Stimulated activated CD4-positive, alpha-beta T cell treated with anti-CD3 and anti-CD28 coated beads, Interleukin-4, amount 100 ng/mL, for 1 hour (primary cell): ENCODE measurements around the gene PRKAR1B.

Experiments used
- DNase-seq: peaks from one replicate; pipeline ENCODE4 v3.0.0-alpha.2; 2020

The PRKAR1B gene

DNA sequence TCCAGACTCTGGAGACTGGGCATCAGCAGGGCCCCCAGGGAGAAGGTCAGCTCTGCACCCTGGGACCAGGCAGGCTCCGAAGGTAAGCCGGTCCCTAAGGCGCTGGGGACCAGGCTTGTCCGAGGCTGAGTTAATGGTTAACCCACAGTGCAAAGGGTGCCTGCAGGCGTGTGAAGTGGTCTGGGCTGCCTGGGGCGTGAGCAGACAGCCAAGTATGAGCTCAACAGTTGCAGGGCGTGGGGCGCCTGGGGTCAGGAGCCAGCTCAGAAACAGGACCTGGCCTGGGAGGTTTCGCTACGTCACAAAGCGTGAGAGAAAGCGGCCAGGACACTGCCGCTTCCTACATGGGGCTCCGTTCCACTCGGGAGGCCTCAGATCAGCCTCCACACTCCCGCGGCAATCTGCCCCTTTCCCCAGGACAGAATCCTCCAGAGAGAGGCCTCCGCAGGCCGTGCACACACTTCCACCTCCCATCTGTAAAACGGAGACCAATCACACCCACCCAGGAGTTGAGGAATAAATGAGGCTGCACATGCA is 223.4 kb downstream of the PRKAR1B start:
- no peak for DNase-seq

- no peak for DNase-seq
These were observed 224.8 kb downstream of the PRKAR1B start for GRCh38 chr7:502296-502695.

DNA sequence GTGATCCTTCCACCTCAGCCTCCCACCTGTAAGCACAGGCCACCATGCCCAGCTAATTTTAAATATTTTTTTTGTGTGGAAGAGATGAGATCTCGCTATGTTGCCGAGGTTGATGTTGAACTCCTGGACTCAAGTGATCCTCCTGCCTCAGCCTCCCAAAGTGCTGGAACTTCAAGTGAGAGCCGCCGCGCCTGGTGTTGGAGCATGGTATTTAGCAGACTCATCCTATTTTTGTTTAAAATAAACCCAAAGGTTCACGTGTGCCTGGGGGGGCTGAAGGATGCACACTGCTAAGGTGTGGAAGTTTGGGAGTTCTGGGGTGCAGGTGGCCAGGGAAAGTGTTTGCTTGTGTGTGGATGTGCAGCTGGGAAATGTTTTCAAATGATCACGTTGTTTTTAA is 225.6 kb downstream of the PRKAR1B start:
- DNase-seq = no peak

DNA sequence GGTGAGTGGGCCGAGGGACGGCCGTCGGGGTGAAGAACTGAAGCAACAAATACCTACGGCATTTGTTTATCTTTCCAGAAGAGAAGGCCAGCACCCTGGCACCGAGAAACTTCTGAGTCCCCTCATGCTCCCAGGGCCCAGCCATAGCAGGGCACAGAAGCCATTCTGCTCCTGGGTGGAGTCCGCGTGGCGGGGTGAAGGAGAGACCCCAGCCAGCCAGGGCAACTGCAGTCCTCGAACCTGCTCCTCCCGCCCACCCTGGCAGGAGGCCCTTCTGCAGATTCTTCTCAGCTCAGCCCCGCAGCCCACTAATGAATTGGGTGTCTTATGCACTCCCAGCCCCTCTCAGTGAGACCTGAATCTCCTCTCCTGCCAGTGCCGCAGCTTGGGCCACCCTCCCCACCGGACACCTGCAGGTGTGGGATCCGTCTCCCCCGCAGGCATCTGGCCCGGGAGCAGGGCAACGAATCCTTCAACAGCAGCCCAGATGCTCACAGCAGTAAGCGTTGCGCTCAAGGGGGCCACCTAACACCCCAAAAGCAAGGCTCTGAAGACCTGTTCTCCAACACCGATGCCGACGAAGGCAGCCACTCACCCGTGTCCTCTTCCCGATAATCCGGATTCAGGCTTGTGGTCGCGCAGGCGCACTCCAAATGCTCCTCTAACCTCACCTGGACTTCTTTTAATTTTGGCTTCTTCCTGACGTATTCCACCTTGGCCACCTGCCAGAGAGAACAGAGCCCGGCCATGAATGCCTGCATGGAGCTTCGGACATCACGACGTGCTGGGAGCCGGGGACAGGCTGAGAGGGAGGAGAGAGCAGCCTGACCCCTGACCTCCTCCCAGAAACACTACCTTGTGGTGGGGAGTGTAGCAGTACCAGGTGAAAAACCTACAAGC is 226.3 kb downstream of the PRKAR1B start:
- no peak for DNase-seq

- DNase-seq = no peak
These were observed 227.1 kb downstream of the PRKAR1B start for GRCh38 chr7:499853-500485.
